ENCODE results near the gene SHROOM3.

Gene SHROOM3

DNA sequence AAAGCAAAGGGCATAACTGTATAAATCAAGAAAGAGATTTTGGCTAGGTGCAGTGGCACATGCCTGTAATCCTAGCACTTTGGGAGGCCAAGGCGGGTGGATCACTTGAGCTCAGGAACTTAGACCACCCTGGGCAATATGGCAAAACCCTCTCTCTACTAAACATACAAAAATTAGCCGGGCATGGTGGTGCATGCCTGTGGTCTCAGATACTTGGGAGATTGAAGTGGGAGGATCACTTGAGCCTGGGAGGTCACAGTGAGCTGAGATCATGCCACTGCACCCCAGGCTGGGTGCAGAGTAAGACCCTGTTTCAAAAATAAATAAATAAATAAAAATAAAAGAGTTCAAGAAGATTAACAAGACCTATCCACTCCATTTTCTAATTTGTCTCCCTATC is 235.6 kb downstream of the SHROOM3 start:
- DNase-seq = no peak

DNA sequence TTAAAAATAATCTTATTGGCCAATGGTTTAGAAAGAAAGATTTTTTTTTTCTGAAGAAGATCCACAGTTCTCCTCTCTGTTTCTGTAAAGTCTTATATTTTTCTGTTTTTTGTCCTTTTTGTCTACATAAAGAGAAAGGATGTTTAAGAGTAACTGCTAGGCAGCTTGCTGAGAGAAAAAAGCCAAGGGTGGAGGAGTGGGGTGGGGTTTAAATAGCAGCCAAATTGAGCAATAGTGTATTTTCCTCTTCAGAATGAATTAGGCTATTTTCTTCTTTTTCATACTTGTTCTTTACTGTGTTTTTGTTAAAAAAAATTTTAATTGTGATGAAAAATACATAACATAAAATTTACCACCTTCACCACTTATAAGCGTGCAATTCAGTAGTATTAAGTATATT is 238.3 kb downstream of the SHROOM3 start:
- no peak for DNase-seq

DNA sequence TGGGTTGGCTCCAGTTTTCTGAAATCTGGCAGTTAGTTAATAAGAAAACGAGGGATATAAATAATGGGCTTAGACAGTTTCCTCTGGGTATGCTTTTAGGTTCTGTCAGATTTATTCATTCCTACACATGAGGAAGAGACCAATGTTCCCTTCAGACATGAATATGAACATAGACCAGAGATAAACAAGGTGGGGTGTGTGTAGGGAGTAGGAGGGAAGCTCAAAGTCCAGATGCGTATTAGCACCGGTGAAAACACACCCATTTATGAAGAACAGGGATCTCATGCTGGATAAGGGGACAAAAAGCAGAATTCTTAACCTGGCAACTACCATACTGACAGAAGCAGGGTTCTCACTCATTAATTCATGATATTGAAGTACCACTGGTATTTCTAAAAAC is 240.0 kb downstream of the SHROOM3 start:
- DNase-seq = no peak

DNA sequence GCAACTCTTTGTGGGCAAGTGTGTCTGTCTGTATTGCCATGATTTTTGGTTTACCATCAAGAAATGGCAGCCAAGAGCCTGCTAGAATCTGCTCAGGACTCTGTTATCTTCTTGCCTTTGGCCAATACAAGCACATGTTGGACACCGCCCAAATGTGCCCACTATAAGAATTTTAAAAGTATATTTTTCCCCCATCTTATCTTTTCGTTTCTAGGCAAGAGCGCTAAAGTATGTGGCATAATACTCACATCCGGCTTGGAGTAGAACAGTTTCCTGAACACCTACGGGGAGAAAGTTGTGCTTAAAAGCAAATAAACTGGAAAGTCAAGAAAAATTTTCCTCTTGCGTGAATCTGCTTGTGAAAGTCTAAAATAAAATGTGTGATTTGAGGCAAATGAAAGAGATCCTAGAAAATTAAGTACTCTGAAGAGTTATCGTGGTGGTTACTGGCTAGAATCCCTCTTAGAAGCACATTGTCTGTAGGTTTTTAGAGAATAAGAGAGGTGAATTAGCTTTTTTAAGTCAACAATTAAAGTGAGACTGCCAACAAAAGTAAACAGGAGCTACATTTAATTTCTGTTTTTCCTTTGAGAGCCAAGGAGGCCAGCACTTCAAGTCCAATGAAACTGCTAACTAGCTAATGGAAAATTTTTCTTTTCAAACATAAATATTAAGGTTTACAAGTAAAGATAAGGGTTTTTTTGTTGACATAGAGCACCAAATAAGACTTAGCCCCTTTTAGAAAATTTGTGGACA is 242.7 kb downstream of the SHROOM3 start:
- DNase-seq = no peak

DNA sequence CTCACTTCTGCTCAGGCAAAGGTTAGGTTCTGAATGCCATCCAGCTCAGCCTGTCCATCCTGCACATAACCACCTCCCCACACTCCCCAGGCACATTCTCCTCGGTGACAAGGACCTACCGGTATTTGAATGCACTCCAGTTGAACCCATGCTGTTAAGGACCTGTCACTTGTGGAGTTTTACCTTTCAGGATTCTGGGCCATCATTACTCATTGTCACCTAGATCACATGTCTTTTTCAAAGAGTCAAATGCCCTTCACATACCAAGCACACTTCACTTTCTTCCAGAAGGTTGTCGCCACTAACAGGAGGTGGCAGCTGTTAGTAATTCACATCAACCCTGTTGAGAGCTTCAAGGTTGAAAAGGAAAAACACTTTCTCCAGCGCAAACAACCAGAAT is 244.7 kb downstream of the SHROOM3 start:
- no peak for DNase-seq

DNA sequence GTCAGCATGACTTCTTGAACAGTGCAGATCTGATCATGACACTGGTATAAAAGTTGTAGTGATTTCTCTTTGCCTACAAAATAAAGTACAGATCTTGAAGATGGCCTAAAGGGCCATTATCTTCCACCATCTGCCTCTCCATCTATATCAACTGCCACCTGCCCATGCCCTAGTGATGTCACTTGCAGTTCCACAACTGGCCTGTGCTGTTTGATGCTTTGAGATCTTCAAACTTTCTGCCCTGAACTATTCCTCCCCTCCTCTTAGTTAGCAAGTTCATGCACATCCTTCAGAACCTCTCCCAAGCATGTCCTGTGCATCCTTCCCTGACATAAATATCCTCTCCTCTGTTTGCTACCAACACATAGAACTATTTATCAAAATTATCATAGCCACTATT is 245.9 kb downstream of the SHROOM3 start:
- DNase-seq = no peak

DNA sequence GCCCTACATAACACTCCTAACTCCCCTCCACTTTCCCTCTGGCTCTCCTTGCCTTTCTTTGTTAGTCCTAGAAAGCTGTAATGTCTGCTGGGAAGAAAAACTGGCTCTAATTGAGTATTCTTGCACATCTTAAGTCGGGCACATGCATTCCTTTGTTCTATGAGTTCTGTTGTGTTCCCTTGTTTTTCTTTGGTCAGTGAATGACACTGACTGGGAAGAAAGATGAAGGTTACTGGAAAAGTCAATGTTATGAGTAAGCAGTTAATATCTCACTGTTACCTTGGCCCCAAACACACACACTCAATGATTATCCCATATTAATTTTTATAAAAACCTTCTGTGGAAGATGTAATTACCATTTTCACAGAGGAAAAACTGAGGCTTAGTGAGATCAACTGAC is 247.0 kb downstream of the SHROOM3 start:
- DNase-seq = no peak

DNA sequence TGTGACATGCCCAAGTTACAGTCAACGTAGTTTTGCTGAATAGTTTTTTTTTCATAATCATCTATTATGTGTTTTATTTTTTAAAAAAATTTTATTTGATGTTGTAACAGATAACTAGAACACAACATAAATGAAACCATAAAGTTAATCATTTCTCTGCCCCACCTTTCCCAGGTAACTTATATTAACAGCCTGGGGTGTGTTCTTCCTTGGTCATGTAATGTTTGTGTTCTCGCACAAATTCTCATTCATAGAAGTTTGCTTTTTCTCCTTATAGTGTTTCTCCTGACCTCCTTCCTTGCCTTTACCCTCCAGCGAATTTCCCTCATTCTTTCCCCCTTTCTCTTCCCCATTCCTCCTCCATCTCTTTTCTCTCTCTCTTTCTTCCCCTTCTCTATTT is 248.1 kb downstream of the SHROOM3 start:
- no peak for DNase-seq

DNA sequence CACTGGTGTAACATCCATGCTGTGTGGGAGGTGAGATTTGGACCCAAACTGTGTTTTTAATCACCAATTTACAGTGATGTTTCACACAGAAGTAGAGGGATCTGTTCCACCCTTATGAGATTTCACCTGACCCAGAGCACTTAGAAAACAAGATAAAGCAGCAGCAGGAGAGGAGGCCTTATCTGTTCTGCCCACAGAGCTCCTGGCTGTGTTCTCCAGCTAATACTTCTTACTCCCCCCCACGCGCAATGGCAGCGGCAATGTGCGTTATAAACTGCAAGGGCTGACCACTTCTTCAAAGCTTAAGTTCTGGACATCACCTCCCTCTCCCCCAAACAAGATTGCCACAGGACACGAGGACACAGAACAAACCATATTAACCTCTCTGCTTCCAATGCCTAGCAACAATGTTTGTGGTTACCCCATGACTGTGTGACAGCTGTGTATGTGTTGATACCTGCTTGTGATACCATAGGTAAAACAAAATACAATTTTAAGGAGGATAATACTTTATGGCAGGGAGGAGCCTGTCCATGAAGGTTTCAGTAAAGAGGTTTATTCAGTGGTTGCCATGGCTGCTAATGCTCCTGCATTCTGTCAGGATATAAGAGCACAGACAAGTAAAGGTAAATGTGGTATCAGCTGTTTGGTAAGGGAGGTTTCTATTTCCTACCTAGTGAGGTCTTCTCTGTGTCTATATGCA is 252.9 kb downstream of the SHROOM3 start:
- DNase-seq = no peak

DNA sequence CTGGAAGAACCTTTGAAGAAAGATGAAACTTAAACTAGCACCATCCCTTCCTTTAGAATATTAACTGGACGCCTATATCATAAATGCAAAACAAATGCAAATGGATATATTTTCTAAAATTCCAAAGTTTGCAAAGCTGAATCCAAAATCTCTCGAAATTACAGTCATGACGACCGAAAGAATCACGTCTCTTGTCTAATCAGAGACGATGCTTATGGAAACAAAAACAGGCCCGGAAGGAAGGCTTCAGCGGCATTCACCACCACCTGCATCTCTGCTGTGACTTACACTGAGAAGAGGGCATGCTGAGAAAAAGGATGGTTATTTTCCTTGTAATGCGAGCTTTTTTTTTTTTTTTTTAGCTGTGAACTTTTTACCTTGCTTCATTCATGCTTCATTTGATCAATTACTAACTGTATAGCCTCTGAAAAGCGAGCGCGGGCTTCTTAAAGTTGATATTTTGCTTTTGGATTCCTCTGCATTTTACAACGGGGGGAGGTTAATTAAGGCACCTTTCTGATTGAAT is 253.7 kb downstream of the SHROOM3 start:
- DNase-seq = no peak

DNA sequence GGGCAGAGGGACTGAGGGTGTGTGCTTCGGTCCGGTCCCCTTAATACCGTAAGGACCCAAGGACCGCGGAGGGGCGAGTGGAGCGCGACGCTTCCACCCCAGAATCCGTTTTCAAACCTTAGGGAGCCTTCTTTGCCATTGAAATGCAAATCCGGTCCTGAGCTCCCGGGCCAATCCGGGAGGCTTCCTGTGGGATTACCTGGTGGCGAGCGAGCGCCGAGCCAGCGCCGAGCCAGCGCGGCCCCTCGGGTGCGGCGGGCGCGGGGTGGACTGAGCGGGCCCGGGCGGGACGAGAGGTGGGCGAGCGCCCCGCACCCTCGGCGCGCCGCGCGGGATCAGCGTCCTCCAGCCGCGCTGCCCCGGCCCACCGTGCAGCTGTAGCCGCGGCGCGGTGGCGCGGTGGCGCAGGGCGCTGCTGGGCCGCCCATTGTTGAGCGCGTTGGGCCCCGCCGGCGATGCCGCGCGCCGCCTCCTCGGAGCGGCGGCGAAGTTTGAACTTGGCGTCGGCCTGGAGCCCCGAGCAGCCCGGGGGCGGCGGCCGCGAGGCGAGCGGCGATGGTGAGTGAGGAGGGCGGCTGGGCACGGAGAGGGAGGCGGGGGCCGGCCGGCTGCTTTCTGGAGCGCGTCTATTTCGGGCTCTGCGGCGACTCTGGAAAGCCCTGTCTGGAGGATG is 254.3 kb downstream of the SHROOM3 start:
- no peak for DNase-seq

DNA sequence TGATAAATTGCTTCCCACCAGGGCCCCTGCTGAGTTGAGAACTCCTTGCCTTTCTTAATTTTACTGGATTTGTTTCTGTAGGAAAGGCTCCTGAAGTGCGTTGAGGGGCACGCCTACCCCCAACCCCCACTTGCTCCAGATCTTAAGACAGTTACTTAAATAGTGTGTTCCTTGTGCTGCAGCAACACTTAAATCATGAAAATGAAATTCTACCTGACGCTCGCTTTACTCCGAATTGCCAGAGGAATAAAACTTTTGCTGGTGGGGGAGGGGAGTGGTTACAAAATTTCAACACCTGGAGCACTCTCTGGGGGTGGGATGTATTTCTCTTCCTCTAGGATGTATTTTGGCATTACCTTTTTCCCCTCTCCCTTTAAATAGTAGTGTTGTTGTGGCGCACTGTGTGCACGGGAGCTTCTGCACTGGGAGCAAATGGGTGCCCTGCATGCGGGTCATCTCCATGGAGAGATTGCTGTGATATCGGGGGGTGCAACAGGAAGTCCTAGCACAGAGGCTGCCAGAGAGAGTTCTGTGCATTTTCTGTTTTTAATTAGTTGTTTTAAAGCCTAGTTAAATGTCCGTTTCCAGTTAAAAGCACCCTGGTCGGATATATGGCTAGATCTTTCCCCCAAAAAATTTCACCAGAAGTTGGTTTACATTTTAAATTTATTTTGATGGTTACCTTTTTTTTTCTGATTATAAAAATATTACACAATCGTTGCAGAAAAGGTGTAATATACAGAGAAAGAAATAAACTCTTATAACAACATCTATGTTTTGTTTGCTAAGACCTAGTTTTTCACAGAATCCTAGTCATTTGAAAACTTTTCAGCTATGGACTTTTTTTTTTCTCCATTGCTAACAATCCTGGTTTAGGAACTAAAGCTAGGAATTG is 255.2 kb downstream of the SHROOM3 start:
- no peak for DNase-seq

DNA sequence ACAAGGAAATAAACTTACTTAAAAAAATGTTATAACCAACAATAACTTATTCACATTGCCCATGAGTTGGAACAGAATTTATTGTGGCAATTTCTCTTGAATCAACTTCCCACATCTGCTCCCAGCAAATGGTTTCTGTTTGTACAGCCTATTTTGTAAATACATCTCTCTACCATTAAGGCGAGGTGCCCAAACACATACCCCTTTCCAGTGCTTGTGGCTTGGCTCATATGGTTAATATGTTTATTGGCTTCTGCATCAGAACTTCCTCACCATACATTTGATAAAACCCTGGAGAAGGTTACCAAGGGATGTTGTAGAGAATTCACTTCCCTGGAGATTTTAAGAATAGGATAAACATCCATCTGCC is 255.9 kb downstream of the SHROOM3 start:
- DNase-seq = no peak

DNA sequence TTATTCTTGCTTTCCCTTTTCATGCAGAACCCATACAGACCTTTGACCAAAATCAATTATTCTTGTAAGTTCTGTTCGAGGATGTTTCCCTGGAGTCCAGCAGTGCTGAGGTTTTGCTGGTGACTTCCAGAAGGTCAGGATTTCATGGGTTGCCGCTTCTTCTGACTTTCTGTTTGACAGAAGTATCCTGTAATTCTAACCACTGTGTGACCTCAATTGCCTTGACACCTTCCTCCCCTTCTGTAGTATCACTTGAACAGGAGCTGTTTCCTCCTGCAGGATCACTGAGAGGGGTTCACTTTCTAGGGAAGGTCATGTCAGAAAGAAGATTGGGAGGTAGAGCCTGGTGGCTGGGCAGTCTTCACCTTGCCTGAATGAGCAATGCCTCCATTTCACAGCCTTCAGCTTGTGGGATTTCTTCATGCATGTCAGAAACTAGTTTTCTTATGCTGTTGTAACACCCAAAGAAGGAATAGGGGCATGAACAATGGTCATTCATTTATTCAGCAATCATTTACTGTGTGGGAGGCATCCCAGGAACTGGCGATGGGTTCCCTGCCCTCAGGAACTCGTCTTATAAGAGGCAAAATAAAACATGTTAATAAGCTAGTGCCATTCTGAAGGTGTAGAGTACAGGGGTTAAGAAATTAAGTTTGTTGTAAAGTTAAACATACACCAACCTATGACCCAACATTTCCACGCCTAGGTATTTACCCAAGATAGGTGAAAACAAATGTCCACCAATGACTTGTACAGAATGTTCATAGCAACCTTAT is 257.0 kb downstream of the SHROOM3 start:
- DNase-seq = no peak

DNA sequence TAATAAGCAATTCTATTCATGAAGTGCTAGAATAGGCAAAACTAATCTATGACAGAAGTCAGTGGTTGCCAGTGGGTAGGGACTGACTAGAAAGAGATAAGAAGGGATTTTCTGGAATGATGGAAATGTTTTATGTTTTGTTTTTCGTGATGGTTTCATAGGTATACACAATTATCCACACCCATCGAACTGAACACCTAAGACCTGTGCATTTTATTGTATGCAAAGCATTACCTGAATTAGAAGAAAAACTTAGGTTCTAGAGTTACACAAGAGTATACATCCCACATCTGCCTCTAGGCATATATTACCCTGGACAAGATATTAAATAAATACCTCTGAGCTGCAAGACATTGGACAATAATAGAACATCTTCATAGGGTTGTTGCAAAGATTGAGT is 257.7 kb downstream of the SHROOM3 start:
- no peak for DNase-seq

DNA sequence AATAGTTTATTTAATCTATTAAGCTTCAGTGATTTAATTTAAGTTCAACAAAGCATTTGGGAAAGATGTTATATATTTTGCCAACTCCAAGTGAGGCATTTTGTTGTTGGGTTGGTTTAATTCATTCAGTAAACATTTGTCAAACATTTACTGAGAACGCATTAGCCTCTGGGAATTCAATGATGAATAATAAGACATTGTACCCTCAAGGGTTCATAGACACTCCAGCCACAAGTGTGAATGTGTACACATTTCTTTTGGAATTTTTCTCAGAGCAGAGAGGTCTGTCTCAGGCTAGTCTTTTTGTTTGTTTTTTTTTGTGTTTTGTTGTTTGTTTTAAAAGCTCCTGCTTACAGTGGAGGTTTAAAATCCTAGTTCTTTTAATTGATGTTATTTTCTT is 259.0 kb downstream of the SHROOM3 start:
- DNase-seq = no peak

DNA sequence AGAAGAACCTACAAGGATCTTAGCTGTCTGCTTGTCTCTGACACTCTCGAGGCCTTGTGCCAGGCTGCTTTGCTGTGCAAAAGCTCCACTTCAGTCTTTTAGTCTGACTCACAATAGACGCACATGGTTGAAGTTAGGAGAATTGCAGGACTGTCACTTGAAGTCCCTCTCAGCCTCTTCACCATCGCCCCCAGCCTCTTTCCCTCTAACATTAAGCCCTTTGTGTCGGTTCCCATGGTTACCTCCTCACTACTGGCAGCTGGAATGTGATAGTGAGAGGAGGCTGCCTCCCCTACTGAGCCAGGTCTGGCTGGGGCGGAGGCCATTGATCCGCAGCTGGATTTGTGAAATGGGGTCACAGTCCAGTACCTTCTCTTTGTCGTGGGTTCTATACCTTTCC is 261.1 kb downstream of the SHROOM3 start:
- no peak for DNase-seq

DNA sequence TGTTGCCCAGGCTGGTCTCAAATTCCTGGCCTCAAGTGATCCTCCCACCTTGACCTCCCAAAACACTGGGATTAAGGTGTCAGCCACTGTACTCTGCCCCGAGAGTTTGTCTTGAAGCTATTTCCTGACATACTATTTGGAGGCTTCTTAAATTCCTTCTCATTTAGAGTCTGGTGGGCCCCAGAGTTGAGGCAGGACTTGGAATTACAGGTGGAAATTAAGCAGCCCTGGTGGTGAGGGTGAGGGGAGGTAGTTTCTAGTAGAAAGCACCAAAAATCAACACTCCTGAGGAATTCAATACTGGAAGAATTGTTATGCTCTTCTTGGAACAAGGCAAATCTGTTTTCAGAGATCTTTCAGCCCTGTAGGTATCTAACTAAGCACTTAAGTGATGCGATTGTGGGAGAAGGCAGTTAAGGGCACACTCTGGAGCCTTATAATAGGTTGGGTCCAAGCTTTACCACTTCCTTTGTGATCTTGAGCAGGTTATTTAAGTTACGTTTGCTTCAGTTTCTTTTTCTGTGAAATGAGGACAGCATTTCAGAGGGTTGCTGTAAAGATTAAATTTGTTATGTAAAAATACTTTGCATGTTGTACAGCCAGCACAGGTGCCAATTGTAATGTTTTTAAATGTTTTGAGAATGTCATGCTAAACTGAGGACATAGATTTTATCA is 262.2 kb downstream of the SHROOM3 start:
- no peak for DNase-seq

DNA sequence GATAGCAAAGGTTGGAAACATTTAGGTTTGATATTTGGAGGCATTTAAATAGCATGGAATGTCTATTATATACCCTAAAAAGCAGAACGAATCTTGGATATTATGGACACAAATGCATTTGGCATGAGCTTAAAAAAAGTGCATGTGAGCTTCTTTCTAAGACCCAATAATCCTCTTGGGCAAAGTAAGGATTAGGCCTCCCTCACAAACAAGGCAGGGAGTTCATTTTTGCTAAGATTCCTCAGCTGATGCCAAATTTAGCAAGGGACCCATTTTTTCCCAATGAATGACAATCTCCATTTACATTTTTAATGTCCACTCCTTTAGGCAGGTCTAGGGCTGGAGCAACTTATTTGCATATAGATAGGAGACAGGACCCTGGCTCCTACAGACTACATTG is 263.1 kb downstream of the SHROOM3 start:
- no peak for DNase-seq

DNA sequence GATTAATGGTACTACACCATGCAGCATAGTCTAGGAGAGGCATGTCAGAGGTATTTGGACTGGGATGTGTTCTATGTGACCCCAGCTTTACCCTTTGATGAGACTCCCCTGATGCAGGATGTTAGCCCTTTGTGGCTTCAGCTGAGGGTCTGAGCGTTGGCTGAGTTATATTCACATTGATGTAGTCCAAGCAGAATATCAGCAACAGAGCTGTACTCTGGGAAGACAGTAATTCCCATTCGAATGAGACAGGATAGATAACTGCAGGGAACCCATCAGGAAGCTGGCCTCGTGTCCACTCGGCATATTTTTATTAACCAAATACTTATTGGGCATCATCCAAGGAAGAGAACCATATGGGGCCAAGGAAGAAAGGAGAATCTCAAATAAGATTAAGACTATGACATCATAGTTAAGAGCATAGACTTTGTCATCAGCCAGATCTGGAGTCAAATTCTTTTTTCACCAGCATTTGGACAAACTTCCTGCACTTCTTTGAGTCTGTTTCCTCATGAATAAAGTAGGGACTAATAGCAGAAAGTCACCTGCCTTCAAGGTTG is 264.8 kb downstream of the SHROOM3 start:
- DNase-seq = no peak

DNA sequence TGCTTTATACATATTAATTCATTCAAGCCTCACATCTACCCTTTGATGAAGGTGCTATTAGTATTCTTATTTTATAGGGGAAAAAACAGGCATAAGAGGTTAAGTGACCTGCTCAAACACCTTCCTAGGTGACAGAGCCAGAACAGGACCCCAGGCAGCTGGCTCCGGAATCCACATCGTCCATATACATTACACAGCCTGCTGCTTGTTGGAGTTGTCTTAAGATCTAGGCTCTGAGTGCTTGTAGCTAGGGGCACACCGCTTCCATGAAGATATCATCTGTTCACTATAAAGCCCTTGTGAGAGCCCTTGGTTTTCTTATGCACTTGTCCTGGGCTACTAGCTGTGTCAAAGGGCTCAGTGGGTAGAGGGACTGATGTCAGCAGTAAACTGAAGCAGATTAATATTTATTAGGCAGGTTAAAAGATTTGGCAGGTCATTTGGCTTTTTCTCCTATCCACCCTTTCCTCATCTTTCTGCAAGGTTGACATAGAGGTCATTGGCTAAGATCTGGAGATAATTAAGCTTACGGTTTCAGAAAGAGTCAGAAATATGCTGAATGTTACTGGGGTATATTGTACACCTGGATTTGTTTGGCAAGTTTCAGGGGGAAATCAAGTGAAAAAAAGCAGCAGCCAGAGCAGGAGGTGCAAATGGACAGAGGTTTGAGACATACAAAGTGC is 267.6 kb downstream of the SHROOM3 start:
- DNase-seq = no peak
